Raji (cell line): Measurements from ENCODE around the gene NFASC.

Experiments
- POLR2A ChIP-seq: IDR thresholded peaks from 2 replicates; pipeline ENCODE4 v1.6.1; 2011; ENCODE audit warnings: low read depth, low read length, control low read depth; ENCODE audit not compliant: insufficient read depth

The NFASC gene

GRCh38 chr1:205037539-205037938, 166.9 kb downstream of the NFASC start:
- no peak for TF ChIP-seq POLR2A

GRCh38 chr1:205038132-205038786, 167.6 kb downstream of the NFASC start:
- no peak for TF ChIP-seq POLR2A

GRCh38 chr1:205041001-205041715, 170.5 kb downstream of the NFASC start:
- TF ChIP-seq POLR2A = no peak

GRCh38 chr1:205041998-205042910, 171.6 kb downstream of the NFASC start:
- no peak for TF ChIP-seq POLR2A

GRCh38 chr1:205042911-205043806, 172.5 kb downstream of the NFASC start, which contains the start of gene CNTN2:
Gene CNTN2, plus strand, starts transcription at chr1:205043212. Its CDS starts 9,974 bp downstream, at chr1:205053186.
- no peak for TF ChIP-seq POLR2A

DNA sequence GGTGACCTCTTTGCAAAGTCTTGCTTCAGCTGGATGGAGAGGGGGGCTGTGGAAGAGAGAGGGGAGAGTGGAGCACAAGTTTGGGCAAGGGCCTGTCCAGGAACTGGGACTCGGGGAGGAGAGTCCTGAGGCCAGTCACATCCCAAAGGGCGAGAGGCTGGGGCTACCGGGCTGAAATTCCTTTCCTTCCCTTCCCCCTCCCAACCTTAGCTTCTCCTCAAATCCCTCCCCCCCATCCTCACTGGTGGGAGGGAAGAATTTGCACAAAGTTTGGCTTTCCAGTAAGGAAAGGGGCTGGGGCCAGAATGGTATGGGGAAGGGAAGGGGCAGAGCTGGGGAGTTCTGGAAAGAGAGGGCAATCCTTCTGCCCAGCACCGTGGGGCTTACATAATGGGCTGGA, 173.2 kb downstream of the NFASC start:
- TF ChIP-seq POLR2A = no peak

DNA sequence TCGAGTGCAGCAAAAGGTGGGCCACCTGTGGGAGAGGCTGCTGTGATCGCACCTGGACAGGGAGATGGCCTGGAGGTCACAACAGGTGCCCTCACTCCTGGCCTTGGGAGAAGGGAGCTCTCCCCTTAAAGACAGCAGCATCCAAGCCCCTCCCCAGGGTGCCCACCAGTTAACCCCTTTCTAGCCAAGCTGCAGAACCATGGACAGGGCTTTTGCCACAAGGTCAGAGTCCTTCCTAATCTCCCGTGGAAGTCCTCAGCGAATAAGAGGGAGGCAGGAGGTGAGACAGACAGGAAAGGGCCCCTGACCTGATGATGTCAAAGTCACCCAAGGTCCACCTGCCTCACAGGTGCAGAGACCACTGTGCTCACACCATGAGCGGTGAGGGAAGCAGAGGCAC, 174.1 kb downstream of the NFASC start:
- TF ChIP-seq POLR2A = no peak

DNA sequence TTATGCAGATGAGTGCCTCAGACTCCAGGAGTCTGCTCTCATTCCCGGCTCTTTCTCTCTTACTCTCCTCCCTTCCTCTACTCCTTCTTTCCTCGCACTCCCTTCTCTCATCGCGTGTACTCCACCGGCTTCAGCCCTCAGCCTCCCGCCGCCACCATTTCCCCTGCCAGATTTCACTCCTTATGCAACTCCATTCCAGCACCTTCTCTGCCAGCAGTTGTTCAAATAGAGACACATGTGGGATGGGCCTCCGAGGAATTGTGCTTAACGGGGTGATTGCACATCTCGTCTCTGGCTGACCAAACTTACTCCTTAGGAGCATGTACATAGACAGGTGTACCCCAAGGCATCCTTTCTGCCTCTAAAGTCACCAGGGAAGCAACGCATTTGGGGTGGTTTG, 174.5 kb downstream of the NFASC start:
- TF ChIP-seq POLR2A = no peak

DNA sequence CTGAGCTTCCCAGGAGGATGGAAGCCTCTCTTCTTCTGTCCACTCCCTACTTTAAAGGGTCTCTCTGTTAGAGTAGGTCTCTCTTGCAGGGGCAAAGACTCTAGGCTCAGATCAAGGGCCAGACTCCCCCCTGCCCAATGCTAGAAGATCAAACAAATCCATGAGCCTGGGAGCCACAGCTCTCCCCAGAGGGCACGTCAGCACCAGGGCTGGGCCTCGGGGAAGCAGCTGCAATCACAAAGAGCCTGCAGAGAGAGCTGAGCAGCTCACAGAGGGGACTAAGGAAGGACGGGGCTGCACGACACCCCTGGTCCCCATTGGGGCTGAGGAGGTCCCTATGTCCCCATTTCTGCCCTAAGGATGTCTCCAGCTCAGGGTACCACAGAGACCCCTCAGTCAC, 176.2 kb downstream of the NFASC start:
- no peak for TF ChIP-seq POLR2A

- no peak for TF ChIP-seq POLR2A
These were observed 177.1 kb downstream of the NFASC start for GRCh38 chr1:205047764-205048231.

DNA sequence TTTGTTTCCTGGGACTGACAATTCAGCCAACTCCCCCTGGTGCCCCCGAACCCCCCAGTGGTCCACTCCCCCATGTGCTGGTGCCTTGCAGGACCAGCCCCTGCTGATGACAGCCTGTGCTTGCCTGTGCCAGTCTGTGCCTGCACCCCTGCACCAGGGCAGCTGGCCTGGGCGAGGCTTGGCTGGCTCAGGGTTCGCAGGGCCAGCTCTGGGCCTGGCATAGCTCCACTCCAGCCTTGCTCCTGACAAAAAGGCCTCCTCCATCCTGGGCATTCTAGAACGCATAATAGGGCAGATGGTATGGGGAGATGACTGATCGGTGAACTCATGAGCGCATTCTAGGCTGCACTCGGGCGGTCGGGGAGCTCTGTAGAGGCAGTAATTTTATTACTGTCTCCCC, 177.7 kb downstream of the NFASC start:
- no peak for TF ChIP-seq POLR2A

- TF ChIP-seq POLR2A = no peak
These were observed 178.8 kb downstream of the NFASC start for GRCh38 chr1:205049479-205049878.

DNA sequence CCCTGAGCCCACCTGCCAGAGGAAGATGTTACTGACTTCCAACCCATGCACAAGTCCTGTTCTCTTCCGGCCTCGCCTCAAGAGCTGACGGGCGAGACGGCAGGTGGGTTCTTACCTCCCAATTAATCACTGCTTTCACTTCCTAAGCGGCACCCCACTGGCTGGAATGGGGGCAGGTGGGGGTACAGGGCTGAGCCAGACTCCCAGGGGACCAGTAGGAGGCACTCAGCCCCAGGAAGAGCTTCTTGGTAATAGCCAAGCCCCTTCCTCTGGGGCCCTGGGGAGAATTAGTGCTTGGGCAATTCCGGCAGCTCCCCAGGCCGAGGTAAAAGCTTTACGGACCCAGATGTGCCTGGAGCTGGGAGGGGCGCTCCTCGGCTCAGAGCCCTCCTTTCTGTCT, 182.0 kb downstream of the NFASC start:
- no peak for TF ChIP-seq POLR2A

GRCh38 chr1:205053296-205053695, 182.6 kb downstream of the NFASC start:
- no peak for TF ChIP-seq POLR2A

DNA sequence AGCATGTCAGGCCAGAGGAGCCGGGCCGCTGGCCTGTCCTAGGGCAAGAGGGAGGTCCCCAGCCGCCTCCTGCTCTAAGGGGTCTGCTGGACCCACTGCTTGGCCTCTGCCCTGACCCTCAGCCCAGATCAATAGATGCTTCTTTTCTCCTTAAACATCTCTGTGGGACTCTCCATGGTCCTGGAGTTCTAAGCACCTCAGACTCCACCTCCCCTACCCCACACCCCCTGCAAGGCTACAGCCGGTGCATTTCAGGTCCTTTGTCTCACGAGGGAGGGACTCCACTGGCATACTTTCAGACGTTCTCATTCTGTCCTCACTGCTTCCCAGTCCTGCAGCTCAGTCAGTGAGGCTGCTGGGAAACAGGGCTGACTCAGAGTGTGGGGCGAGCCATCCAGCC, 183.4 kb downstream of the NFASC start:
- TF ChIP-seq POLR2A = no peak

- TF ChIP-seq POLR2A = no peak
These were observed 185.5 kb downstream of the NFASC start for GRCh38 chr1:205056188-205056611.
